Measurements from ENCODE around the gene PLXNA2. TPM values are rescaled to one million over a fixed set of nuclear protein-coding genes. Genes with fewer than 3 reads are reported as not detected.

PLXNA2 gene
- total RNA-seq = 1.9 and 2.8 TPM in 2 replicates

GRCh38 chr1:208243967-208244916 is at the start of gene PLXNA2:
TSS of gene PLXNA2 (minus strand) at chr1:208244384. CDS start at chr1:208217922, 26,462 bp downstream.

